RWPE1 (cell line): Measurements from ENCODE around the gene HSD17B2.

Source experiments
- CTCF ChIA-PET: fragments of 350-600 bp; sonication (Branson Sonifier 250); formaldehyde crosslinking; extraction: SDS; loops from one replicate; lab custom pipeline; 2021; lab: Yijun Ruan, JAX
- POLR2A ChIA-PET: fragments of 400-600 bp; formaldehyde crosslinking; extraction: SDS; loops from one replicate; lab custom pipeline; 2020; ENCODE audit warnings: antibody characterized with exemption; ENCODE audit not compliant: low non-redundant PET; lab: Yijun Ruan, JAX
- DNase-seq: peaks from one replicate; pipeline ENCODE4 v3.0.0; 2012; ENCODE audit warnings: low spot score
- H3K27ac ChIP-seq: fragments of 450-650 bp; 2 replicates; pipeline ENCODE4 v1.5.1; 2017
- CTCF ChIP-seq: fragments of 450-650 bp; conservative IDR thresholded peaks from 2 replicates; pipeline ENCODE4 v1.5.1; 2017; ENCODE audit warnings: low read depth, mild to moderate bottlenecking

Gene HSD17B2

GRCh38 chr16:82056550-82056896 lies 21.5 kb downstream of the HSD17B2 start:
- no peak for TF ChIP-seq CTCF
- ChIA-PET POLR2A (no interaction called here), CTCF (interaction anchor here (0.6 kb wide), 1 partner anchor 1005 kb away, joined by 3 read pairs; no protein-coding TSS in a partner anchor)
- no peak overlapping the region for H3K27ac ChIP-seq
- no peak for DNase-seq

- DNase-seq: no peak
- ChIA-PET CTCF (interaction anchor here (0.6 kb wide), 2 partner anchors 27 to 36 kb away, joined by 6 read pairs; no protein-coding TSS in a partner anchor), POLR2A (no interaction called here)
- TF ChIP-seq CTCF: no peak
- H3K27ac ChIP-seq: no peak overlapping the region
Measured at GRCh38 chr16:82059161-82059982, 24.3 kb downstream of the HSD17B2 start.

- ChIA-PET CTCF (interaction anchor here (0.6 to 1.0 kb wide), 3 partner anchors 23 to 37 kb away, joined by 3 to 6 read pairs (median 6); no protein-coding TSS in a partner anchor), POLR2A (no interaction called here)
Measured at GRCh38 chr16:82059983-82060421, 24.9 kb downstream of the HSD17B2 start.

GRCh38 chr16:82061861-82062525 lies 26.9 kb downstream of the HSD17B2 start:
- ChIA-PET POLR2A (no interaction called here), CTCF (interaction anchor here (0.7 kb wide), 1 partner anchor 520 kb away, joined by 3 read pairs; no protein-coding TSS in a partner anchor)
- peak; percentile 40 for DNase-seq
- TF ChIP-seq CTCF: no peak; the same call in 1 of the 2 replicates
- H3K27ac ChIP-seq: no peak overlapping the region

More at GRCh38 chr16:82059983-82060421, 24.9 kb downstream of the HSD17B2 start:
- no peak for TF ChIP-seq CTCF
- DNase-seq: no peak
- H3K27ac ChIP-seq: no peak overlapping the region

GRCh38 chr16:82062645-82063058 lies 27.6 kb downstream of the HSD17B2 start:
- POLR2A ChIA-PET: no interaction called here
- no peak for TF ChIP-seq CTCF
- no peak overlapping the region for H3K27ac ChIP-seq
- no peak for DNase-seq
- CTCF ChIA-PET: no interaction called here

GRCh38 chr16:82063456-82064082 lies 28.5 kb downstream of the HSD17B2 start:
- DNase-seq: no peak
- H3K27ac ChIP-seq: no peak overlapping the region
- ChIA-PET CTCF (no interaction called here), POLR2A (no interaction called here)
- TF ChIP-seq CTCF: no peak
